SK-N-SH treated with all-trans-retinoic acid at 6 μM for 48 hours (cell line): ENCODE data around the gene EDIL3.

Experiments used
- GLIS3 ChIP-seq: fragments of 250-450 bp; sonication (Bioruptor Pico); IDR thresholded peaks from 2 replicates; pipeline ENCODE4 v1.5.0; 2020; ENCODE audit warnings: mild to moderate bottlenecking, moderate library complexity
- OSR1 ChIP-seq: fragments of 250-450 bp; sonication (Bioruptor Pico); IDR thresholded peaks from 2 replicates; pipeline ENCODE4 v1.8.0; 2022; ENCODE audit warnings: moderate library complexity, mild to moderate bottlenecking, inconsistent platforms
- RARB ChIP-seq: fragments of 250-450 bp; sonication (Bioruptor Pico); IDR thresholded peaks from 2 replicates; pipeline ENCODE4 v1.8.0; 2021; ENCODE audit warnings: mild to moderate bottlenecking, moderate library complexity
- ZFP30 ChIP-seq: fragments of 450-650 bp; formaldehyde crosslinking; IDR thresholded peaks from 2 replicates; pipeline ENCODE4 v1.5.0; 2022; ENCODE audit warnings: mild to moderate bottlenecking, moderate library complexity

- no peak for TF ChIP-seq RARB
- no peak for TF ChIP-seq ZFP30 (CRISPR knock-in tag)
- TF ChIP-seq OSR1 (CRISPR knock-in tag) = no peak
- no peak for TF ChIP-seq GLIS3
Observed at GRCh38 chr5:84354101-84354500, 30.6 kb downstream of the EDIL3 start.
